Stimulated activated CD8-positive, alpha-beta memory T cell treated with anti-CD3 and anti-CD28 coated beads, Interleukin-12 subunit alpha, Interleukin-12 subunit beta, amount 100 ng/mL, for 4 hours (primary cell): Measurements from ENCODE around the gene COX19.

Experiments used
- DNase-seq: peaks from one replicate; pipeline ENCODE4 v3.0.0-alpha.2; 2020; ENCODE audit warnings: low read depth

Gene COX19

DNA sequence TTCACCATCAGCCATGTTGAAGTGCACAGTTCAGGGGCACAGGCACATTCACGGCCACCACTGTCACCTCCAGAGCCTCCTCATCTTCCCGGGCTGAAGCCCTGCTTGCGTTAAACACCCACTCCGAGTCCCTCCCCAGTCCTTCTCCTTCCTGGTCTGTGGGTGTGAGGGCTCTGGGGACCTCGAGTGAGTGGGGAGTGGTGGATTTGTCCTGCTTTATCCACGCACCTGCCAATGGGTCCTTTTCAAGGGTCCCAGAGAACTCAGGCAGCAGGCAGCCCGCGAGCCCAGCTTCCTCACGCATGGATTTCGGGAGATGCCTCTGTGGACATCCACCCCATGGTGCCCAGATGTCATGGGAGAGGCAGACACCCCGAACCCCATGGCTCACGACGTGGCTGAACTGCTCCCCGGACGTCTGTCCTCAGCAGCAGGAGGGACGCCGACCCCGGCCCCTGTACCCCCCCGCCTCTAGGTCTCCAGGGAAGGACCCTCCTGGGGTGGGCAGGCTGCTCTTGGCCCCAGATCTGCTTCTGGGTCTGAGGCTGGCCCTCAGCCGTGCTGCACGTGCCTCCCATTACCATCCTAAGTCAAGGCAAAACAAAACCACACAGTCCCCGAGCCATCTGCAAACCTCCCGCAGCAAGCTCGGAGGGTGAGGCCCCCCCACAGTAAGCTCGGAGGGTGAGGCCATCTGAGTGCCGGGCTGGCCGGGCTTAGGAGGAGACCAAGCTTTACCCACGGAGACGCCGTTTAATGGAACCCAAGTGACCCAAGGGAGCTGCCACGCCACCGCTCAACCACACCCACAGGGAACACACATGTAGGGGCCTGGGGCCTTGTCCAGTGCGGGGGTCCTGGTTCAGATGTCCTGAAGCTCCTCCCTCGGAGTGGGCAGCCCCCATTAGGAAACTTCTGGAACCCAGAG is 16.6 kb upstream of the COX19 start:
- no peak for DNase-seq

- no peak for DNase-seq
Measured at GRCh38 chr7:990933-991728, 15.8 kb upstream of the COX19 start.

- no peak for DNase-seq
Measured at GRCh38 chr7:990352-990932, 15.1 kb upstream of the COX19 start.

GRCh38 chr7:988963-989529 is 13.7 kb upstream of the COX19 start:
- DNase-seq = no peak

DNA sequence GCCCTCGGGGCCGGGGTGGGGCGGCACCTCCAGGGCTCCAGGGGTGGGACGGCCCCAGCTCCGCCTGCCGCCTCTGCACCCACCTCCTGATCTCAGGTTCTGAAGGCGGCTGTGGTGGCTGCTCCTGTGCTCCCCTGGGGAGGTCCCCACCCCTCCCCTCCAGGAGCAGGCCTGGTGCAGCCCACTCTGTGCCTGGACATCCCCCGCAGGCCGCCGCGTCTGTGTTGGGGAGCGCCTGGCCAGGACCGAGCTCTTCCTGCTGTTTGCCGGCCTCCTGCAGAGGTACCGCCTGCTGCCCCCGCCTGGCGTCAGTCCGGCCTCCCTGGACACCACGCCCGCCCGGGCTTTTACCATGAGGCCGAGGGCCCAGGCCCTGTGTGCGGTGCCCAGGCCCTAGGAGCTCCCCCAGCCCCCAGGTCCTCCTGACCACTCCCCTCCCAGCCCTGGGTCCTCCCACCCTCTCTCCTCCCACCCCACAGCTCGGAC is 13.1 kb upstream of the COX19 start:
- no peak for DNase-seq

DNA sequence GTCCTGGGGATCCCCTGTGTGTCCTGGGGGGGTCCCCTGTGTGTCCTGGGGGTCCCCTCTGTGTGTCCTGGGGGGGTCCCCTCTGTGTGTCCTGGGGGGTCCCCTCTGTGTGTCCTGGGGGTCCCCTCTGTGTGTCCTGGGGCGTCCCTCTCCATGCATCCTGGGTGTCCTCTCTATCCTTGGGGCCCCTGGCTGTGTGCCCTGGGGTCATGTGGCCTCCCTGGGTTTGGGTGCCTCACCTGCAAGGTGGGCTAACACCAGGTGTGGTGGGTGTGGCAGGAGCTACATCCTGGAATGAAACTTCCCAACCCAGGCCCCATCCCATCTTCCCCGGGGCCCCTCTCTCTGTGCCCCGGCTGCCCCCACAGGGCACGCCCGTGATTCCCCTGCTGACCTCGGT is 12.6 kb upstream of the COX19 start:
- no peak for DNase-seq

DNA sequence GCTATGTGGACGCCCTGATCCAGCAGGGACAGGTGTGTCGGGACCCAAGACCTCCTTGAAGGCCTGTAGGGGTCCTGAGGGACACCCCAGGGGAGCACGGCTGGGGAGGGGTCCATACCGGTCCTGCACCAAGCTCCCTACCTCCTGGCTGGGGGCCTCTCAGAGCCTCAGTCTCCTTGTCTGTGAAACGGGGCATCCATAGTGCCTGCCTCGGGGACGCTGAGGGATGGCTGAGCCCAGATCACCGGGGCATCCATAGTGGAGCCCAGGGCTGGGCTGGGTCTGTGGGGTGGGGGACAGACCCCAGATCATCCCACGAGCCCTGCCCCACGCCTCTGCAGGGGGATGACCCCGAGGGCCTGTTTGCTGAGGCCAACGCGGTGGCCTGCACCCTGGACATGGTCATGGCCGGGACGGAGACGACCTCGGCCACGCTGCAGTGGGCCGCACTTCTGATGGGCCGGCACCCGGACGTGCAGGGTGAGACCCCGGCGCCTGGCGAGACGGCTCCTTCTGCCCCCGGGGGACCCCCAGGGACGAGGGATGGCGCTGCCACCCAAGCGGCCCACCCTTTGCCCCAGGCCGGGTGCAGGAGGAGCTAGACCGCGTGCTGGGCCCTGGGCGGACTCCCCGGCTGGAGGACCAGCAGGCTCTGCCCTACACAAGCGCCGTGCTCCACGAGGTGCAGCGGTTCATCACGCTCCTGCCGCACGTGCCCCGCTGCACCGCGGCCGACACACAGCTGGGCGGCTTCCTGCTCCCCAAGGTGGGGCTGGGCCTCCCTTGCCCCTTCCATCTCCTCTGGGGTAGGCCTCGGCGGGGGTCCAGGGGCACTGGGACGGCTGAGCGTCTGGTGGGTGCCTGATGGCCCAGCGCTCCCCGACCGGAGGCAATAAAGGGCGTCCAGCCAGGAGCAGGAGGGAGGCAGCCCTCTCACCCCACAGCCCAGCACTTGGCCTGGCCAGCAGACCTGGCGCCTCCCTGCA is 11.7 kb upstream of the COX19 start:
- DNase-seq = no peak

DNA sequence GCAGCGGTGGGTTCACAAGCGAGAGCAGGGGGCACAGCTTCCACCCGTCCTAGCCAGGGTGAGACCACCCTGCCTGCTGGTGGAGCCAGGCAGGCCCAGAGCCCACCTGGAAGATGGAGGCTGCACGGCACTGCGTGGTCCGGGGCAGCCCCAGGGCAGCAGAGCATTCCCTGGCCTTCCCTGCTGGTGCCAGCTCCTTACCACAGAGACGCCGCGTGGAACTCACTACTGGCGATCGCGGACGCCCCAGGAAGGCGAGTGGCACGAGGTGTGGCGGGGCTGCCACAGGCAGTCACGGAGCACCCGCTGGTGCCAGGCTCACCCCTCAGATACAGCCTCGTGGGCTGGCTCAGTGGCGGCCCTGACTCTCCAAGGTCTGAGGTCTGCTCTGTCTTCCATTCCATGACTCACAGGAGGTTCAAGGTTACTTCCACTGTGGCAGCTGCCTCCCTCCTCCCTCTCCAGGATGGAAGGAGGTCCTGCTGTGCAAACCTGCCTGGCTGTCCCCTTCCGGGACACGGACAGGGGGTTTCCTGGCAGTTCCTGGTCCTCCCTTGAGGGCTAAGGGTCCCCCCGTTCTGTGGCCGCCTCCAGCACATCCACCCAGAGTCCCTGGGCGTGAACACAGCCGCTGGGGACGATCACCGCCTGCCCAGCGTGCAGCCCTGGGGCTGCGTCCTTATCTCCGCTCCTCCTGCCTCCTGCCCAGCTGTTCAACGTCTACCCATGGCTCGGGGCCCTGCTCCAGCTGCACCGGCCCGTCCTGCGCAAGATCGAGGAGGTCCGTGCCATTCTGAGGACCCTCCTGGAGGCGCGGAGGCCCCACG is 10.8 kb upstream of the COX19 start:
- no peak for DNase-seq

- no peak for DNase-seq
Measured at GRCh38 chr7:985127-985416, 9.7 kb upstream of the COX19 start.

GRCh38 chr7:984361-985126 is 9.2 kb upstream of the COX19 start:
- DNase-seq = no peak

GRCh38 chr7:983616-984071 is 8.3 kb upstream of the COX19 start:
- no peak for DNase-seq

DNA sequence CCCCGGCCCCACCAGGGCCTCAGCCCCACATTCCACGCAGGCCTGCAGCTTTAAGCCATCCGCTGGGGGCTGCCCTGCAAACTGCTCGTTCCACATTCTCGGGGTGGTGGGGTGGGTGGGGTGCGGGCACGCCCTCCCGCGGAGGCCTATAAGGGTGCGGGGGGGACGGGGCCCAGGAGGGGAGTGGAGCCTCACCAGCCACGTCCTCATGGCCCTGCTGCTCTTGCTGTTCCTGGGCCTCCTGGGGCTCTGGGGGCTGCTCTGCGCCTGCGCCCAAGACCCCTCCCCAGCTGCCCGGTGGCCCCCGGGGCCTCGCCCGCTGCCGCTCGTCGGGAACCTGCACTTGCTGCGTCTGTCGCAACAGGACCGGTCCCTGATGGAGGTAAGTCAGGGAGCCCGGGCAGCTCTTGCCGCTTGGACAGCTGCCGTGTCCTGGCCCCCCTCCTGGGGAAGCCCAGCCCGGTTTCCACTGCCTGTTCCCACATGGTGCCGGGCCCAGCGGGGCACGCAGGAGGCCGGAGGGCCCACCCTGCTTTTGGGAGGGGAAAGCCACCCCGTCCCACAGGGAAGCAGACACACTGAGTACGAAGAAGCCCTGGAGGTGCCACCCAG is 7.8 kb upstream of the COX19 start, which contains the start of gene CYP2W1:
TSS of gene CYP2W1 (plus strand) at position 178 of the 612 bp plus-strand sequence. CDS start at position 209, 31 bp downstream.
- no peak for DNase-seq

GRCh38 chr7:982511-983003 is 7.2 kb upstream of the COX19 start:
- DNase-seq = no peak

- no peak for DNase-seq
Measured at GRCh38 chr7:981793-982510, 6.6 kb upstream of the COX19 start.

GRCh38 chr7:979886-980571 is 4.7 kb upstream of the COX19 start:
- DNase-seq = no peak

- no peak for DNase-seq
Measured at GRCh38 chr7:979151-979550, 3.8 kb upstream of the COX19 start.

DNA sequence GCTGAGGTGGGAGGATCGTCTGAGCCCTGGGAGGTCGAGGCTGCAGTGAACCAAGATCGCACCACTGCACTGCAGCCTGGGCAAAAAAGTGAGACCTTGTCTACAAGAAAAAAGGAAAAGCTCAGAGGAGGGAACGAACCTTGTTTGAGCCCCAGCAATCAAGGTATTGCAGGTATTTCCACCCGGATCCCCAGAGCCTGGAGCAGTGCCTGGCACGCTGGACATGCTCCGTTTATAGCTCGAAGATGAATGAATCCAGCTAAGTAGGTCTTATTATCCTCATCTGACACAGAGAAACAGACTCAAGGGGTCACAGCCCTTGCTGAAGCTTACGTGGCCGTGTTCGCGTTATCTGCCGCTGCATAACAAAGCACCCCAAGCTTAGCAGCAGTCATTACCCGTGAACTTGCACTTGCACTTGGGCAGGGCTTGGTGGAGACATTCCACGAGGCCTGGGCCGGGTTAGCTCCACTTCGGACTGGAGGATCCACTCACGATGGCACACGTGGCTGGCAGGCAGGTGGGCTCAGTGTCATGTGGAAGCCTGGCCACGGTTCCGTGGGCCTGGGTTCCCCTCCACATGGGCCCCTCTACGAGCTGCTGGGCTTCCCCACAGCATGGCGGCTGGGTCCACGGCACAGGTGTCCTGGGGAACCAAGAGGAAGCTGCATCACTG is 3.2 kb upstream of the COX19 start:
- no peak for DNase-seq
